BLaER1 (cell line): ENCODE data around the gene EVX2.

Experiments used
- H3K27ac ChIP-seq: shearing (Covaris generic); formaldehyde crosslinking; 2 replicates; pipeline ENCODE4 v1.8.1; 2022
- H3K27me3 ChIP-seq: shearing (Covaris generic); formaldehyde crosslinking; 2 replicates; pipeline ENCODE4 v1.8.1; 2022
- H3K36me3 ChIP-seq: shearing (Covaris generic); formaldehyde crosslinking; 2 replicates; pipeline ENCODE4 v1.8.1; 2022
- H3K4me1 ChIP-seq: shearing (Covaris generic); formaldehyde crosslinking; 2 replicates; pipeline ENCODE4 v1.8.1; 2022
- H3K4me2 ChIP-seq: shearing (Covaris generic); formaldehyde crosslinking; 2 replicates; pipeline ENCODE4 v1.8.1; 2022
- H3K4me3 ChIP-seq: shearing (Covaris generic); formaldehyde crosslinking; 2 replicates; pipeline ENCODE4 v1.8.1; 2022
- H3K9ac ChIP-seq: shearing (Covaris generic); formaldehyde crosslinking; 2 replicates; pipeline ENCODE4 v1.8.1; 2022
- H3K9me3 ChIP-seq: shearing (Covaris generic); formaldehyde crosslinking; 2 replicates; pipeline ENCODE4 v1.8.1; 2022
- H4K20me1 ChIP-seq: shearing (Covaris generic); formaldehyde crosslinking; 2 replicates; pipeline ENCODE4 v1.8.1; 2022
- Cebpa-rat ChIP-seq: shearing (Covaris generic); IDR thresholded peaks from 2 replicates; pipeline ENCODE4 v1.8.1; 2022

EVX2 gene

DNA sequence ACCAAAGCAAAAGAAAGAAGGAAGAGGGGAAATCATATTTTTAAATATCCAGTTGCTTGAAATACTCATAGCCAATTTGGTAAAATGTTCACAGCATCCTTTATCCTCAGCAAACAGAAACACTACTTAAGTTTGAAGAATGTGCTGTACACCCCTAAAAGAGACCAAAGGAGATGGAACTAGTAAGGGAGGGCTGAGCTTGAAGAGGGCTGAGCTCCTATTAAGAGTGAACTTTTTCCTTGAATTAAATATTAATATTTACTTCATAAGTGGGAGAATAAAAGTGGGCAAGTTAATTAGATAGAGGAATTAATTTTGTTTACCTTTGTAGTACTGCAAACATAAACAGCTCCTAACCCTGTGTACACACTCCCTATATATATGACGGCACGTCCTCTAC lies 7.0 kb downstream of the EVX2 start:
- H3K4me1 ChIP-seq: 0 out of 2 replicates have a peak, but pooled peaks cover 7% of the 10 kb centered on the region
- peaks cover 100% of the 10 kb centered on the region for H3K27me3 ChIP-seq

DNA sequence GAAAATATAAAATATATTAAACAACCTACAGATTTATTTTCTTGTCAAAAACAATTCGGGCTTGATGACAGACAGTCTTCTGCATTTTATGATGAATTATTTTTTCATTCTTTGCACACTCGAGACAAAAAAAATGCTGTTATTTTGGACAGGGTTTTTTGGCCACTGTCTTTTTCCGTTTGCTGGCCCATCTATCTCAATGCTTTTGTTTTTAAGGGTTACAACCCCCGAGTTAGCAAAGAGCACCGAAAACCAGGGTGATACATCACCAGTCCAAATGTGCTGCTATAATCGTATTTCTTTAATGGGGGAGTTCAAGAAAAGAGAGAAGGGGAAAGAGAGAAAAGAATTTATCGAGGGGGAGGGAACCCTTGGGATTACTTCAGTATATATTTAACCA lies 7.7 kb downstream of the EVX2 start:
- H4K20me1 ChIP-seq: peaks cover 78% of the 10 kb centered on the region
- peaks cover 100% of the 10 kb centered on the region for H3K27me3 ChIP-seq

More for the DNA sequence above, 7.0 kb downstream of the EVX2 start:
- no peaks in the 10 kb centered on the region for H3K36me3 ChIP-seq
- H3K4me2 ChIP-seq: no peak overlapping the region
- H3K27ac ChIP-seq: no peak overlapping the region
- TF ChIP-seq Cebpa-rat: no peak
- H3K9ac ChIP-seq: no peak overlapping the region
- peaks cover 48% of the 10 kb centered on the region for H3K9me3 ChIP-seq
- no peak overlapping the region for H3K4me3 ChIP-seq
- H4K20me1 ChIP-seq: peaks cover 75% of the 10 kb centered on the region

DNA sequence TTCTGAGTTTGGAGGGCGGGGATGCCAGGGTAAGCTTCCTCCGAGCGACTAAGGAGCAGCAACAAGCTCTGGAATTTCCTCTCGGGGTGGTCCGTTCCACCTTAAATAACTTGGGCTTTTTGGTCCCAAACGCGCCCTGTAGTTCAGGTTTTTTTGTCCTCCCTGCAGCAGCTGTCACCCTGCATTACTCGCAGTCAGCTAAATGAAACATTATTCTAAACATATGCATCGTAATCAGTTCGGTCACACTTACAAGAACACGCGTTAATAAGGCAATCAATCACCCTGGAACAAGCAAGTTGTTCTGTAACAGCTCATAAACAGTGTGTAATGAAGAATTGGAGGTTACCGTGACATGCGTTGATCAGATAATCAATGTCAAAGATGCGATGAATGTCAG lies 8.3 kb downstream of the EVX2 start:
- no peak overlapping the region for H3K27ac ChIP-seq
- H3K4me3 ChIP-seq: no peak overlapping the region
- peaks cover 100% of the 10 kb centered on the region for H3K27me3 ChIP-seq
- no peak for TF ChIP-seq Cebpa-rat
- peaks cover 43% of the 10 kb centered on the region for H3K9me3 ChIP-seq
- no peak overlapping the region for H3K9ac ChIP-seq
- H3K36me3 ChIP-seq: no peaks in the 10 kb centered on the region
- H3K4me1 ChIP-seq: 0 out of 2 replicates have a peak, but pooled peaks cover 7% of the 10 kb centered on the region
- no peak overlapping the region for H3K4me2 ChIP-seq
- peaks cover 74% of the 10 kb centered on the region for H4K20me1 ChIP-seq

More for the DNA sequence above, 7.7 kb downstream of the EVX2 start:
- Histone ChIP-seq H3K9me3 (peaks cover 48% of the 10 kb centered on the region), H3K9ac (no peak overlapping the region), H3K27ac (no peak overlapping the region), H3K36me3 (no peaks in the 10 kb centered on the region), H3K4me3 (no peak overlapping the region), H3K4me1 (0 out of 2 replicates have a peak, but pooled peaks cover 7% of the 10 kb centered on the region), H3K4me2 (no peak overlapping the region)
- no peak for TF ChIP-seq Cebpa-rat

DNA sequence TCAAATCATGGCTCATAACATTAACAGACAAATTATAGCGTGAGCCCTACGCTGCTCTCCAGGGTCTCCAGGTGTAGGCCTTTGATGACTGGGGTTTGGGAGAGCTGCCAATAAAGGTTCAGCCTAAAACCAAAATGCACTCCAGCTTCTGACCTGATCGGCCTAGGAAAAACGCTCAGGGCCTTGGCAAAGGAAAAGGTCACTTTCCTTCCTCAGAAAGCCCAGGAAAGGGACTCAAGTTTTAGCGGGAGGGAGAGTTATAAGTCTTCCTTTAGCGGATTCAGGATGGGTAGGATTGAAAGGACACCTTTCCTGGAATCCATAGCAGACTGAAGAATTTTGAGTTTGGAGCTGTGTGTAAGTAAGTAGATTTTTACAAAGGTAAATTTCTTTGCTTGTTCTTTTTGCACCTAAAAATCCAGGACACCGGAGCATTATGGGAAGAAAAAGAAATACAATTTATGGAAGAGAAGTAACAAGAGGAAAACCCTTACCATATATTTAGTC lies 8.8 kb downstream of the EVX2 start:
- Histone ChIP-seq H3K4me3 (no peak overlapping the region), H3K27ac (no peak overlapping the region), H3K27me3 (peaks cover 100% of the 10 kb centered on the region), H3K9ac (no peak overlapping the region), H3K4me1 (0 out of 2 replicates have a peak, but pooled peaks cover 7% of the 10 kb centered on the region), H3K9me3 (peaks cover 38% of the 10 kb centered on the region), H3K4me2 (no peak overlapping the region), H3K36me3 (no peaks in the 10 kb centered on the region), H4K20me1 (peaks cover 73% of the 10 kb centered on the region)
- TF ChIP-seq Cebpa-rat: no peak

DNA sequence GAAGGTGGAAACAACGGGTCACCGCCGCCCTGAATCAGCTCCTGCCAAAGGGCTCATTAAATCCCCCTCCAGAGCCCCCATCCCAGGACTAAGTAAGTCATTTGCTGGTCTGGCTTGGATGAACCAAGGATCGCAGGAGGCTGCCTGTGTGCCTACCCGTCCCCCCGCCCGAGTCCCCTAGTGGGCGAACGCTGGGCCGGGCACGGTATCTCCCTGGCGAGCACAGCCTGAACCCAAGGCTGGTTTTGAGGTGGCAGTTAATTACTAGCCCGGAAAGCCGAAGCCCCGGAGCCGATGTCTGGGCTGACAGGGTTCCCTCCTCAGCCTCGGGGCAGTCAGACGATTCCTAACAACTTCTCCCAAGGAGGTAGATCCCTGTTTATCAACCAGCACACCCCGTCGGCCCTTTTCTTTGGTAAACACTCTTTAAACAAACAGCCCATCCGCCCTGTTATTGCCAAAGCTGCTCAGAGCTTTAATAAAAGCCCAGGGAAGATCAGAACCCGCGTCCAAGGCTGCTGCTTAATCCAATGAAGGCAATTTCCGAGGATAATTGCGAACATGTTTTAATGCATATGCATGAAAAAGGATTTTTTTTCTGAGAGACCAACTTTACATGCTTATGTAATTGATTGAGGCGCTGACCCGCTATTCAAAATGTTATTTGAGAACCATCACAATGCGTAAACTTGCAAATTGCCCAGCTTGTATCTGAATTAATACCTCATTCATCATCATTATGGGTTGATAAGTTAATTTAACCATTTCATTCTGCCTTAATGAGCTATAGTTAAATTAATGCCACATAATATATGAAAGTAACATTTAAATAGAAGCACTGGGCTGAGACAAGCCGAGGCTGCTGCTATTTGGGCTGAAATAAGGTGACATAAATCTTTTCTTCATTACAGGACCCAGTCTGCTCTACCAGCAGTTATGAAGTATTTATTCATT lies 10.5 kb downstream of the EVX2 start:
- peaks cover 31% of the 10 kb centered on the region for H3K9me3 ChIP-seq
- peaks cover 100% of the 10 kb centered on the region for H3K27me3 ChIP-seq
- H3K9ac ChIP-seq: no peak overlapping the region
- H3K4me3 ChIP-seq: no peak overlapping the region
- H3K4me2 ChIP-seq: no peak overlapping the region
- peaks cover 58% of the 10 kb centered on the region for H4K20me1 ChIP-seq
- no peak for TF ChIP-seq Cebpa-rat
- H3K4me1 ChIP-seq: no peaks in the 10 kb centered on the region
- no peaks in the 10 kb centered on the region for H3K36me3 ChIP-seq
- H3K27ac ChIP-seq: no peak overlapping the region

DNA sequence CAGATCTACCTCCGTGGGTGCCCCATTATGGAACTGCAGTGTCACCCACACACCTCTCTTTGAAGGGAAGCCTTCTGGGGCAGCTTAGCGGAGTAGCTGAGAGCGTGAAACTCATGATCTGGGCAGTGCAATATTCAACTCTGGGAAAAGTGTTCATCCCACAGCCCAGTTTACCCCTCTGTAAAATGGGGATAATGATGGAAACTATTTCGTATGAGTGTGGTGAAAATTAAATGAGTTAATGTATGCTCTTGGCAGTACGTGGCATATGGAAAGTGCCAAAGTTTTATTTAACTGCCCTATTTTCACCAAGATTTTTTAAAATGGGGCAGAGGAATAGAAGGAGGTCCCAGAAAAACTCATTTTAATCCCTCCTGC lies 11.5 kb downstream of the EVX2 start:
- peaks cover 100% of the 10 kb centered on the region for H3K27me3 ChIP-seq
- no peaks in the 10 kb centered on the region for H3K36me3 ChIP-seq
- peaks cover 41% of the 10 kb centered on the region for H3K9me3 ChIP-seq
- TF ChIP-seq Cebpa-rat: no peak
- H3K9ac ChIP-seq: no peak overlapping the region
- H3K4me3 ChIP-seq: no peak overlapping the region
- H3K4me2 ChIP-seq: no peak overlapping the region
- H4K20me1 ChIP-seq: peaks cover 56% of the 10 kb centered on the region
- no peaks in the 10 kb centered on the region for H3K4me1 ChIP-seq
- H3K27ac ChIP-seq: no peak overlapping the region

DNA sequence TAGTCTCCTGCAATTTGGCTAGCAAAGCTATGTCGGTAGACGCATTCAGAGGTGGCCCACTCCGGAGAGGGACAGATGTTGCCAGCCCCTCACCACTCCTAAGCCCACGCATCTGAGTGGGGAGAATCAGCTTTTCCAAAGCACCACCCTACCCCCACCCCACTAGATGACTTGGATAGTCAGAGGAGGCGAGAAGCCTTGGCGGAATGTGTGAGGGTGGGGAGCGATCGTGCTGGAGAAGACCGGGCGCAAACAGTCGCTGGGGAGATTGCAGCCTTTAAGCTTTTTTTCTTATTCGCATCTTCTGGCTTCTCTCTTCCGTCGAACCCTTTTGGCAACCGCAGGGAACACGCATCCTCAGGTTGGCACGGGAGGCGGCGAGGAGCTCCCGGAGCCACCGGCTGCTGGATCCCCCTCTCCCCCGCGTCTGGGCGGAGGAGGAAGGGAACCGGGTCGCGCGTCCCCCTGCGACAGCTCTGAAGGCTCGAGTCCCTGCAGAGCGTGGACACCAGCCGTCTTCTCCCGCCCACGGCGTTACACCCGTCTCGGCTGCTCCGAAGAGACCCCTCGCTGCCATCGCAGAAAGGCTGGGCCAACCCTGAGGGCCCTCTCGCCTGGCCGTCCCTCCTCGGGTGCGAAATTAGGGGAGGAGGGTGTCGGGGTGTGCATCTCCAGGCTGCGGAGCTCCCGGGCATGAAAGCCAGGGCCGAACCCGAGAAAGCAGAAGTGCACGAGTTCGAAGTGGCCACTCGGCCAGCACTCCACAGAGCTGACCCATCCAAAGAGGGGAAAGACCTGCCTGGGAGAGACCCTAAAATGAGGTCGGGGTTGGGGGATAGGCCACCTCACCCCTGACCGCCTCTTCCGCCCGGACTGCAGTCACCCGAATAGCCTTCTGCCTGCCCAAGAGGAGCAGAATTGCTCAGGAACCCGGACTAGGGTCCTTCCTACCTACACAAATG lies 12.2 kb downstream of the EVX2 start:
- no peaks in the 10 kb centered on the region for H3K36me3 ChIP-seq
- H3K4me2 ChIP-seq: no peak overlapping the region
- H4K20me1 ChIP-seq: peaks cover 49% of the 10 kb centered on the region
- H3K27me3 ChIP-seq: peaks cover 100% of the 10 kb centered on the region
- no peak overlapping the region for H3K9ac ChIP-seq
- TF ChIP-seq Cebpa-rat: no peak
- H3K9me3 ChIP-seq: peaks cover 47% of the 10 kb centered on the region
- H3K4me3 ChIP-seq: no peak overlapping the region; the same call in 1 of the 2 replicates
- H3K4me1 ChIP-seq: no peaks in the 10 kb centered on the region
- no peak overlapping the region for H3K27ac ChIP-seq

DNA sequence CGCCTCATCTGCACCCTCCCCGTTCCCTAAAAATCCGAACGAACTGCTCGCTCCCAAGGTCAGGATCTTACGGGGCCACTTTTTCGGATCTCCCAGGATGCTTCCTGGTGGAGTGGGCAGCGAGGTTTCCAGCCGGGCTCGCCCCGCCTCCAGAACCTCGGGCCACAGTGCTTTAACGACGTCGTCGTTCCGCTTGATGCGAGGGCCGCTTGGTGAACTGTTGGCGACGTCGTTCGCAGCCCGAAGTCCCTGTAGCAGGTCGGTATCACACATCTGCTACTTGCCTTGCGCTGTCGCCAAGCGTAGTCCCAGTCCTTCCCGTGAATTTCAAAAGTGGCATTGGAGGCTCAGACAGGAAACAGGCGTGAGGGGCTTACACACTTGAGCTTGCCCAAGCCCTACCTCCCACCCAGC lies 15.3 kb downstream of the EVX2 start:
- Histone ChIP-seq H3K27ac (no peak overlapping the region), H3K27me3 (peaks cover 81% of the 10 kb centered on the region), H3K4me3 (no peak overlapping the region), H4K20me1 (peaks cover 21% of the 10 kb centered on the region), H3K9me3 (peaks cover 50% of the 10 kb centered on the region), H3K4me2 (no peak overlapping the region), H3K4me1 (peaks cover 8% of the 10 kb centered on the region; the same call in 1 of the 2 replicates), H3K36me3 (no peaks in the 10 kb centered on the region), H3K9ac (no peak overlapping the region)
- no peak for TF ChIP-seq Cebpa-rat

DNA sequence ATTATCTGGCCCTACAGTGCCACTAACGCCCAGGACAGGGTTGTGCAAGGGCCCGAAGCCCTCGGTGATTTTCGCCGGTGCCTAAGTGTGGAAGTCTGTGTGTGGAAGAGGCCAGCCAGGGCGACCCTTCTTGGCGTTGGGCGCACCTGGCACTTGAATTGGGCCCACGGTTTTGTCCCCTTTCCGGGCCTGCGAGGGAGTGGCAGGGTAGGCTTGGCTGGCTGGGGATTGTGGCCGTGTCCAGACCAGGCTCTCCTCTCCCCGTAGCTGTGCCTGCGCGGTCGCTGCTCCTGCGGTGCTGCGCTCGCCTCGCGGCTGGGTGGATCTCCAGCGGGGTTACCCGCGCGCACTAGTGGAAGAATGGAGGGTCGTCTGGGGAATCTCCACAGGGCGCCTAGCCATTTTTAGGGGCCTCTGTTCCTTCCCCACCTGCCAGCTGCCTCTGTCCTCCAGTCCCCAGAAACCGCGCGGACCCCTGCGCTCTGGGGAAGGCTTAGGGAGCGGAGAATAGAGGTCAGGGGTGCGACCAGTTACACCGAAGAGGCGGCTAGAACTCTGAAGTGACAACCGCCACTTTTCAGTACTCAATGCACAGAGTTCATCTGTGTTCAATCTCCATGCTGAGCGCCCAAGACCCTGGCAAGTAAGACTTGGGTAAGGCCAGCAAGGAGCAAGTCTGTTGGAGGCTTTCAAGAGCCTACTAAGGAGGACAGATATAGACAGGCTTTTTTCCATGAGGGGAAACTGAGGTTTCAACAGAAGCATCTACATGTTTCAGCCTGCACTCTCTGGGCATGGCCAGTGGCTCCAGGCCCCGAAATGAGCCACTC lies 16.0 kb downstream of the EVX2 start:
- TF ChIP-seq Cebpa-rat: no peak
- Histone ChIP-seq H3K27me3 (peaks cover 75% of the 10 kb centered on the region), H3K4me1 (peaks cover 8% of the 10 kb centered on the region; the same call in 1 of the 2 replicates), H3K27ac (no peak overlapping the region), H3K9ac (no peak overlapping the region), H3K36me3 (no peaks in the 10 kb centered on the region), H3K9me3 (peaks cover 46% of the 10 kb centered on the region), H4K20me1 (peaks cover 15% of the 10 kb centered on the region), H3K4me3 (no peak overlapping the region), H3K4me2 (no peak overlapping the region)
